IMR-90 (cell line): ENCODE results near the gene KCTD16. TPM values are rescaled to one million over a fixed set of nuclear protein-coding genes. Genes with fewer than 3 reads are reported as not detected.

Experiments
- ATAC-seq: fragments of 200-7000 bp; cut with Tn5 transposase; 2 replicates; pipeline ENCODE4 v1.9.1; 2020; ENCODE audit warnings: low read depth, mild to moderate bottlenecking, moderate library complexity
- BruUV-seq: library from RNA; stranded (reverse); fragments of 400-500 nt; replicated peaks from 2 replicates; lab custom pipeline; 2021; lab: Mats Ljungman, UMichigan
- CTCF ChIA-PET: fragments of 300-600 bp; formaldehyde crosslinking; extraction: SDS; loops from one replicate; lab custom pipeline; 2021; ENCODE audit warnings: antibody characterized with exemption; lab: Yijun Ruan, JAX
- POLR2A ChIA-PET: fragments of 300-600 bp; sonication (Branson Sonifier 250); formaldehyde crosslinking; loops from one replicate; lab custom pipeline; 2022; ENCODE audit warnings: antibody characterized with exemption; ENCODE audit not compliant: unreplicated experiment; lab: Charles Lee
- DNase-seq: peaks from one replicate; pipeline ENCODE4 v3.0.0; 2013
- H2AFZ ChIP-seq: replicated peaks from 2 replicates; pipeline ENCODE3; 2013; ENCODE audit warnings: low read length, mild to moderate bottlenecking; ENCODE audit not compliant: poor library complexity
- H2AK5ac ChIP-seq: 2 replicates; pipeline ENCODE4 v1.6.1; 2013; ENCODE audit warnings: low read depth, low read length, inconsistent platforms
- H2AK9ac ChIP-seq: replicated peaks from 2 replicates; pipeline ENCODE3; 2013; ENCODE audit warnings: mild to moderate bottlenecking, low read depth, low read length, moderate library complexity; ENCODE audit not compliant: poor library complexity
- H2BK120ac ChIP-seq: 2 replicates; pipeline ENCODE4 v1.6.1; 2013; ENCODE audit warnings: low read depth, low read length, inconsistent platforms
- H2BK15ac ChIP-seq: 3 replicates; pipeline ENCODE4 v1.6.1; 2013; ENCODE audit warnings: low read depth, low read length, inconsistent platforms
- H2BK20ac ChIP-seq: 2 replicates; pipeline ENCODE4 v1.6.1; 2013; ENCODE audit warnings: low read depth, mild to moderate bottlenecking, inconsistent platforms, low read length, moderate library complexity
- H2BK5ac ChIP-seq: 2 replicates; pipeline ENCODE4 v1.6.1; 2013; ENCODE audit warnings: mild to moderate bottlenecking, low read depth, low read length, inconsistent platforms; ENCODE audit not compliant: poor library complexity, severe bottlenecking
- H3K14ac ChIP-seq: replicated peaks from 2 replicates; pipeline ENCODE4 v1.6.1; 2013; ENCODE audit warnings: low read depth, low read length, inconsistent platforms
- H3K18ac ChIP-seq: 2 replicates; pipeline ENCODE4 v1.6.1; 2013; ENCODE audit warnings: low read depth, low read length, control low read depth
- H3K23ac ChIP-seq: 2 replicates; pipeline ENCODE4 v1.6.1; 2013; ENCODE audit warnings: low read depth, low read length, inconsistent platforms
- H3K27ac ChIP-seq: 2 replicates; pipeline ENCODE4 v1.5.1; 2013; ENCODE audit warnings: mild to moderate bottlenecking, control low read depth, low read length; ENCODE audit not compliant: insufficient read depth
- H3K27me3 ChIP-seq: 2 replicates; pipeline ENCODE4 v1.6.1; 2013; ENCODE audit warnings: low read length; ENCODE audit not compliant: control insufficient read depth, insufficient read depth
- H3K36me3 ChIP-seq: 2 replicates; pipeline ENCODE4 v1.6.1; 2013; ENCODE audit warnings: low read length, mixed read lengths; ENCODE audit not compliant: control insufficient read depth, insufficient read depth
- H3K4ac ChIP-seq: 2 replicates; pipeline ENCODE4 v1.6.1; 2013; ENCODE audit warnings: low read depth, low read length, inconsistent platforms
- H3K4me1 ChIP-seq: 2 replicates; pipeline ENCODE4 v1.6.1; 2013; ENCODE audit warnings: low read length, mixed read lengths; ENCODE audit not compliant: control insufficient read depth, insufficient read depth
- H3K4me2 ChIP-seq: 2 replicates; pipeline ENCODE4 v1.6.1; 2013; ENCODE audit warnings: low read depth, mild to moderate bottlenecking, control low read depth, low read length, moderate library complexity
- H3K4me3 ChIP-seq: 2 replicates; pipeline ENCODE4 v1.5.1; 2013; ENCODE audit warnings: low read depth, mild to moderate bottlenecking, control low read depth, low read length, moderate library complexity; ENCODE audit not compliant: insufficient read depth
- H3K56ac ChIP-seq: 2 replicates; pipeline ENCODE4 v1.6.1; 2013; ENCODE audit warnings: low read length, inconsistent platforms; ENCODE audit not compliant: insufficient read depth; ENCODE audit errors: extremely low read depth
- H3K79me1 ChIP-seq, 2 experiments: 2 replicates each; pipeline ENCODE4 v1.6.1; 2013; ENCODE audit warnings: low read length in 2 of 2, inconsistent platforms in 1 of 2, low read depth in 1 of 2
- H3K9ac ChIP-seq: 2 replicates; pipeline ENCODE4 v1.6.1; 2013; ENCODE audit warnings: low read depth, low read length, control low read depth
- H3K9me1 ChIP-seq: 2 replicates; pipeline ENCODE4 v1.6.1; 2013; ENCODE audit warnings: low read length, inconsistent platforms; ENCODE audit not compliant: insufficient read depth
- H3K9me3 ChIP-seq: 2 replicates; pipeline ENCODE4 v1.6.1; 2013; ENCODE audit warnings: low read length; ENCODE audit not compliant: control insufficient read depth, insufficient read depth
- H4K20me1 ChIP-seq: 2 replicates; pipeline ENCODE4 v1.6.1; 2013; ENCODE audit warnings: low read length, inconsistent platforms; ENCODE audit not compliant: insufficient read depth
- H4K5ac ChIP-seq: 2 replicates; pipeline ENCODE4 v1.6.1; 2013; ENCODE audit warnings: mild to moderate bottlenecking, low read depth, low read length, control low read depth
- H4K8ac ChIP-seq, 2 experiments: 2 replicates each; pipeline ENCODE4 v1.6.1; 2013; ENCODE audit warnings: low read depth in 2 of 2, low read length in 2 of 2, control low read depth in 1 of 2, inconsistent platforms in 1 of 2
- H4K91ac ChIP-seq: 2 replicates; pipeline ENCODE4 v1.6.1; 2013; ENCODE audit warnings: low read depth, low read length, inconsistent platforms; ENCODE audit not compliant: insufficient read depth
- BHLHE40 ChIP-seq: fragments of 150-350 bp; IDR thresholded peaks from 2 replicates; pipeline ENCODE4 v1.6.1; 2016; ENCODE audit warnings: mild to moderate bottlenecking, low read depth, low read length
- CEBPB ChIP-seq: IDR thresholded peaks from 2 replicates; pipeline ENCODE4 v1.6.1; 2012; ENCODE audit warnings: low read depth, low read length, improper control_type of control experiment
- CHD1 ChIP-seq: IDR thresholded peaks from 2 replicates; pipeline ENCODE4 v1.6.1; 2012; ENCODE audit warnings: low read depth, low read length, improper control_type of control experiment
- CTCF ChIP-seq: conservative IDR thresholded peaks from 2 replicates; pipeline ENCODE4 v1.5.1; 2012; ENCODE audit warnings: mild to moderate bottlenecking, low read depth, low read length, improper control_type of control experiment
- ELK1 ChIP-seq: fragments of 150-350 bp; IDR thresholded peaks from 2 replicates; pipeline ENCODE4 v1.6.1; 2016; ENCODE audit warnings: low read depth, mild to moderate bottlenecking, low read length, moderate library complexity, borderline replicate concordance
- MXI1 ChIP-seq: IDR thresholded peaks from 2 replicates; pipeline ENCODE4 v1.6.1; 2012; ENCODE audit warnings: low read depth, mild to moderate bottlenecking, low read length, moderate library complexity, borderline replicate concordance
- NFE2L2 ChIP-seq: fragments of 150-350 bp; IDR thresholded peaks from 2 replicates; pipeline ENCODE4 v1.6.1; 2016; ENCODE audit warnings: low read depth, mild to moderate bottlenecking, low read length
- RAD21 ChIP-seq: IDR thresholded peaks from 2 replicates; pipeline ENCODE4 v1.6.1; 2012; ENCODE audit warnings: low read length, improper control_type of control experiment
- RFX5 ChIP-seq: IDR thresholded peaks from 2 replicates; pipeline ENCODE4 v1.8.0; 2012; ENCODE audit warnings: low read depth, mild to moderate bottlenecking, low read length, moderate library complexity
- whole genome bisulfite sequencing, 2 experiments: methylation state at CpG; one replicate each; pipeline versions ENCODE4 v1.1.5 to v1.1.7; 2013; ENCODE audit warnings: missing lambda C conversion rate in 2 of 2; ENCODE audit not compliant: insufficient read length in 1 of 2; ENCODE audit errors: extremely low coverage in 2 of 2; 5-methylcytosine and 5-hydroxymethylcytosine counted together
- dilution Hi-C: fragments of 300-500 bp; cut with HindIII; formaldehyde crosslinking; loops from one replicate; pipeline ENCODE4 v1.14.3; 2018; ENCODE audit warnings: low sequenced_read_pairs; ENCODE audit not compliant: unreplicated experiment
- in situ Hi-C: fragments of 300-500 bp; cut with MboI; formaldehyde crosslinking; loops from 3 replicates; pipeline ENCODE4 v1.14.3; 2019; ENCODE audit warnings: low sequenced_read_pairs, inconsistent platforms, mixed read lengths
- intact Hi-C: fragments of 100-400 bp; cut with micrococcal nuclease; formaldehyde crosslinking; loops from 2 replicates; pipeline ENCODE4 v1.10.0; 2022
- polyA plus RNA-seq, 3 experiments: library from polyadenylated mRNA; depleted of rRNA; stranded (reverse); fragments of >200 nt; gene quantifications; 2 replicates each; pipeline ENCODE4 v1.2.3, GENCODE V29; 2012; ENCODE audit warnings: low replicate concordance in 1 of 3
- total RNA-seq: library from RNA; depleted of rRNA; stranded (reverse); fragments of >200 nt; gene quantifications from 2 replicates; pipeline ENCODE4 v1.2.3, GENCODE V29; 2012

The KCTD16 gene
- total and polyA plus RNA-seq, 2 of the 4 experiments (the other 2 are of a cell fraction), result 0.43 to 1.1 TPM

DNA sequence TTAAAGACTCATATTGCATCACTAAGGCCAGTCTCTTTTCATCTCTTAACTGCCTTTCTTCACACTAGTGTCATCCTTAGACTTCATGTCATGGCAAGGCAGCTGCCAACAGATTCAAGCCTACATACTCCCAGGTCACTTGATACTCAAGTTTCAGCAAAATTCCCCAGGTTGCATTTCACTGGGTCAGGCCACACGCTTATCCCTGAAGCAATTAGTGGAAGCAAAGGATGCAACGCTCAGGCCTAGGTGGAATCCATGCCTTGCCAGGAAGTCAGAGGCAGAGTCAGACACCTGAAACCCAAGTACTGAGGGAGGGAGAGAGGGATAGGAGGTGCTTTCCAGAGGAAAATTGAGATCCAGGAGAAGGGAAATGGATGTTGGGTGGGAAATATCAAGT is 29.1 kb upstream of the KCTD16 start:
- dilution Hi-C loops (no loop called here), intact Hi-C loops (loop anchor here (5.0 to 10.0 kb wide), 2 partner anchors 174 to 447 kb away; no protein-coding TSS in a partner anchor), in situ Hi-C loops (no loop called here)
- H3K9me1 ChIP-seq, result peaks cover 3% of the 10 kb centered on the region; the same call in 1 of the 2 replicates
- H2AK9ac ChIP-seq, result peak overlapping the region; percentile 11
- H4K20me1 ChIP-seq, result no peaks in the 10 kb centered on the region
- H3K4ac ChIP-seq, result peak overlapping the region; percentile 33
- no peak overlapping the region for H3K14ac ChIP-seq
- H3K36me3 ChIP-seq, result no peaks in the 10 kb centered on the region
- POLR2A ChIA-PET, result interaction anchor here (0.6 kb wide), 1 partner anchor 251 kb away, joined by 9 read pairs; no protein-coding TSS in a partner anchor
- H3K27ac ChIP-seq, result no peak overlapping the region
- H3K4me2 ChIP-seq, result no peak overlapping the region
- H4K91ac ChIP-seq, result peak overlapping the region; percentile 58; the same call in 1 of the 2 replicates
- H2AFZ ChIP-seq, result peak overlapping the region; percentile 52
- CTCF ChIA-PET, result interaction anchor here (0.9 to 1.5 kb wide), 2 partner anchors 54 to 68 kb away, joined by 3 read pairs; no protein-coding TSS in a partner anchor
- no peaks in the 10 kb centered on the region for H3K79me1 ChIP-seq
- no peak overlapping the region for H3K9ac ChIP-seq
- no peak overlapping the region for H4K5ac ChIP-seq
- H3K27me3 ChIP-seq, result no peaks in the 10 kb centered on the region
- ATAC-seq (no peak), DNase-seq (no peak)
- H2BK120ac ChIP-seq, result peak overlapping the region; percentile 71
- no peak overlapping the region for H2BK15ac ChIP-seq
- no peak overlapping the region for H3K23ac ChIP-seq
- H4K8ac ChIP-seq, result peak overlapping the region in 1 of 2 experiments; percentile 65; a peak in 1 of 4 replicates
- no peak for TF ChIP-seq ELK1
- no peak for TF ChIP-seq NFE2L2
- no peak for TF ChIP-seq BHLHE40
- no peak for TF ChIP-seq MXI1
- no peak for TF ChIP-seq CHD1
- TF ChIP-seq RAD21, result no peak
- TF ChIP-seq CTCF, result no peak
- TF ChIP-seq CEBPB, result peak; percentile 46; the same call in 1 of the 2 replicates
- no peak for TF ChIP-seq RFX5
- H2BK5ac ChIP-seq, result no peak overlapping the region
- 100% methylated on average over 1 of the region's 2 CpGs; no CpG with 5 or more reads in 1 of the 2 experiments for WGBS, 2 experiments
- H3K18ac ChIP-seq, result peak overlapping the region; percentile 40; the same call in 1 of the 2 replicates
- H3K56ac ChIP-seq, result no peak overlapping the region
- H2BK20ac ChIP-seq, result 0 out of 2 replicates have a peak overlapping the region, but pooled peaks have one; percentile 10
- H3K4me1 ChIP-seq, result peaks cover 4% of the 10 kb centered on the region
- no TSS peak for BruUV-seq
- 0 out of 2 replicates have a peak overlapping the region, but pooled peaks have one; percentile 3 for H2AK5ac ChIP-seq
- no peak overlapping the region for H3K4me3 ChIP-seq
- H3K9me3 ChIP-seq, result no peaks in the 10 kb centered on the region
